HL-60/S4 (cell line): ENCODE measurements around the gene CENPF.

Experiments
- in situ Hi-C: fragments of 300-500 bp; cut with MboI; formaldehyde crosslinking; loops from 2 replicates; pipeline ENCODE4 v1.14.3; 2022; ENCODE audit warnings: low sequenced_read_pairs

The CENPF gene

GRCh38 chr1:214694769-214695168 is 91.8 kb downstream of the CENPF start:
- in situ Hi-C loops = no loop called here

- in situ Hi-C loops = no loop called here
Measured at GRCh38 chr1:214698559-214698958, 95.6 kb downstream of the CENPF start.

- in situ Hi-C loops = no loop called here
Measured at GRCh38 chr1:214700437-214700836, 97.4 kb downstream of the CENPF start.

GRCh38 chr1:214702556-214702955 is 99.6 kb downstream of the CENPF start:
- in situ Hi-C loops = no loop called here

GRCh38 chr1:214707306-214708087 is 104.5 kb downstream of the CENPF start:
- in situ Hi-C loops = no loop called here

GRCh38 chr1:214708321-214708955 is 105.4 kb downstream of the CENPF start:
- in situ Hi-C loops = no loop called here

GRCh38 chr1:214709241-214709640 is 106.2 kb downstream of the CENPF start:
- in situ Hi-C loops = no loop called here

GRCh38 chr1:214712737-214713136 is 109.7 kb downstream of the CENPF start:
- in situ Hi-C loops = no loop called here
